Articular chondrocyte of knee joint (primary cell): ENCODE data around the gene HACD4. TPM values are rescaled to one million over a fixed set of nuclear protein-coding genes. Genes with fewer than 3 reads are reported as not detected.

ENCODE experiments used
- total RNA-seq: library from RNA; depleted of rRNA; stranded (reverse); fragments of >200 nt; gene quantifications from 2 replicates; pipeline ENCODE4 v1.2.3, GENCODE V29; 2012

HACD4 gene, protein sequence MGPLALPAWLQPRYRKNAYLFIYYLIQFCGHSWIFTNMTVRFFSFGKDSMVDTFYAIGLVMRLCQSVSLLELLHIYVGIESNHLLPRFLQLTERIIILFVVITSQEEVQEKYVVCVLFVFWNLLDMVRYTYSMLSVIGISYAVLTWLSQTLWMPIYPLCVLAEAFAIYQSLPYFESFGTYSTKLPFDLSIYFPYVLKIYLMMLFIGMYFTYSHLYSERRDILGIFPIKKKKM
- total RNA-seq: 13.3 and 17.2 TPM in 2 replicates

DNA sequence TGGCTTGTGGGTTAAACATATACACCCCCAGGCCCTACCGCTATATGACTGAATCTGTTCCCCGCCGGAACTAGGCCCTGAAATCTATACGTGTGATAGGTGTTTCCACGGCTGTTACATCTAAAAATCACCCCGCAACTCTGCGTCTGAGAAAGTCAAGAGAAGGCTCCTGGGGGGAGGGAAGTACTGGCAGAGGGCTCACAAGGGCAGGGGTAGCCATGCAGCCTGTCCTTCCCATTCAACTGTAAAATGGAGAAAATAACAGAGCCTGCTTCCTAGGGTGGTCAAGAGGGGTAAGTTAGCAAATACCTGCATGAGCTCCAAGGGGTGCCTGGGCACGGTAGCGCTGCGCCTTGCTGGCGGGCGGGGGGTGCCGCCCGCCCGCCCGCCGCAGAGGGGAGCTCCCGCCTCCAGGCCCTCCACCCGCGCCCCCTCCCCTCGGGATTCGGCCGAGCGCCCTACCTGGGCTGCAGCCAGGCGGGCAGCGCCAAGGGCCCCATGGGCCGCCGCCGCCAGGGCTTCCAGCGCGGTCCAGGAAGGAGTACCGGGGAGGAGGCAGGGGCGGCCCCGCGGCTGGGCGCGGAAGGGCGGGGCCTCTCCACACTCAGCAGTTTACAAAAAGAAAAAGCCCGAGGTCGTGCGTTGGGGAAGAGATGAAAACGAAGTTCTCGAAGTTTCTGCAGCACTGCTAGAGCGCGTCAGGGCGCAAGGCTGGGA is at the start of gene HACD4:
HACD4 (minus strand) TSS at position 550 of the 717 bp plus-strand sequence; CDS start at position 500, 50 bp downstream.

DNA sequence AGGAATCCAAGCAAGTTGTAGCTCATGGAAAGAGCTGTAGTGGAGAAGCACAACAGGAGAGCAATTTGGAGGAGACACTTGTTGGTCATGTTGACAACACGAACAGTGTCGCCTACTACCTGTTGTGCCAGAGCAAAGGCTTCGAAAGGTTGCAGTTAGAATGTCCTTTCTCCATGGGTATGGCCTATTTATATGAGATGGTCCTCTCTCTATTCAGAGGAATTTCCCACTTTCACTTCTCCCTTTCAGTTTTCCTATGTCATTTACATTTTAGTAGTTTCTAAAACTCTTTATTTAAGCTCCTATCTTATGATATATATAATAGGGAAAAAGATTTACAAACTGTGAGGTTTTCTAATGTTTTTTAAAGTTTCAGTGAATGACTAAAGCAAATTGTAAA is 46.3 kb upstream of the HACD4 start, which contains the start of gene IFNB1:
IFNB1 (minus strand) TSS at position 162 of the 400 bp plus-strand sequence; CDS start at position 89, 73 bp downstream.

Other genes starting within 250 kb of the HACD4 start
- not detected in 2 replicates for gene IFNB1, start 46.3 kb upstream of the HACD4 start, total RNA-seq
- gene IFNW1, start 110.2 kb upstream of the HACD4 start, total RNA-seq: not detected in 2 replicates
- gene IFNA21, start 135.0 kb upstream of the HACD4 start, total RNA-seq: not detected in 2 replicates
- gene IFNA4, start 155.9 kb upstream of the HACD4 start, total RNA-seq: not detected in 2 replicates
- not detected in 2 replicates for gene IFNA7, start 170.6 kb upstream of the HACD4 start, total RNA-seq
- gene IFNA10, start 175.5 kb upstream of the HACD4 start, total RNA-seq: not detected in 2 replicates
- not detected in 2 replicates for gene IFNA16, start 185.7 kb upstream of the HACD4 start, total RNA-seq
- not detected in 2 replicates for gene IFNA17, start 196.6 kb upstream of the HACD4 start, total RNA-seq
- gene IFNA14, start 208.4 kb upstream of the HACD4 start, total RNA-seq: not detected in 2 replicates